Suprapubic skin (tissue), 4 donors: ENCODE data around the gene DIPK2B.

Experiments used
- POLR2A ChIP-seq, 2 donors: fragments of 450-650 bp; IDR thresholded peaks; one replicate each; pipeline ENCODE4 v1.6.1; 2017; ENCODE audit warnings: antibody characterized with exemption in 2 of 2, mild to moderate bottlenecking in 2 of 2, moderate library complexity in 2 of 2
- POLR2AphosphoS5 ChIP-seq, 3 donors: sonication (generic); formaldehyde crosslinking; IDR thresholded peaks; one replicate each; pipeline ENCODE4 v1.6.1; 2017; ENCODE audit warnings: antibody characterized with exemption in 3 of 3
- TF ChIP-seq, protein P1 (sequence below), 2 donors: fragments of 200-600 bp in 1 of 2; fragments of 450-650 bp in 1 of 2; sonication (generic) in 1 of 2; IDR thresholded peaks; one replicate each; pipeline ENCODE4 v1.5.1; 2016 to 2019; ENCODE audit warnings: antibody characterized with exemption in 2 of 2, mild to moderate bottlenecking in 1 of 2, moderate library complexity in 1 of 2

DNA sequence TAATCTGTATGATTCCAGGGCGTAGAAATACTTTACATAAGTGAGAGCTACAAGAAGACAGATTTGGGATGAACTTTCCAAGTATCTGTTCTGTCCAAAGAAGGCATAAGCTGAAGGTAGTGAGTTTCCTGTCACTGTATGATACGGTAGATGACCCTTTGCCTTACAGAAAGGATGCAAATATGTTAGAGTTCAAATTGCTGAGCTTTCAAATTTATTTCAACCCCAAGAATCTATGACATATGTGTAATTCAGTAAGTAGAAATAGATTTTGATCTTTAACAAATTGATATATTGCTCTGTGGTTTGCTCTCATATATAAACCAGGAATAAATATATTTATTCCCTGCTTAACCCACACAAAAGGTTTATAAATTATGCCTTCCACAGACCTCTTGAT, 16.5 kb downstream of the DIPK2B start:
- TF ChIP-seq POLR2A (IDR thresholded peaks at IDR 0.05): no peak
- TF ChIP-seq, protein P1, sequence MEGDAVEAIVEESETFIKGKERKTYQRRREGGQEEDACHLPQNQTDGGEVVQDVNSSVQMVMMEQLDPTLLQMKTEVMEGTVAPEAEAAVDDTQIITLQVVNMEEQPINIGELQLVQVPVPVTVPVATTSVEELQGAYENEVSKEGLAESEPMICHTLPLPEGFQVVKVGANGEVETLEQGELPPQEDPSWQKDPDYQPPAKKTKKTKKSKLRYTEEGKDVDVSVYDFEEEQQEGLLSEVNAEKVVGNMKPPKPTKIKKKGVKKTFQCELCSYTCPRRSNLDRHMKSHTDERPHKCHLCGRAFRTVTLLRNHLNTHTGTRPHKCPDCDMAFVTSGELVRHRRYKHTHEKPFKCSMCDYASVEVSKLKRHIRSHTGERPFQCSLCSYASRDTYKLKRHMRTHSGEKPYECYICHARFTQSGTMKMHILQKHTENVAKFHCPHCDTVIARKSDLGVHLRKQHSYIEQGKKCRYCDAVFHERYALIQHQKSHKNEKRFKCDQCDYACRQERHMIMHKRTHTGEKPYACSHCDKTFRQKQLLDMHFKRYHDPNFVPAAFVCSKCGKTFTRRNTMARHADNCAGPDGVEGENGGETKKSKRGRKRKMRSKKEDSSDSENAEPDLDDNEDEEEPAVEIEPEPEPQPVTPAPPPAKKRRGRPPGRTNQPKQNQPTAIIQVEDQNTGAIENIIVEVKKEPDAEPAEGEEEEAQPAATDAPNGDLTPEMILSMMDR (IDR thresholded peaks at IDR 0.05): no peak
- TF ChIP-seq POLR2AphosphoS5 (IDR thresholded peaks at IDR 0.05): no peak
